GM12873 (cell line): ENCODE measurements around the gene ELMOD3.

Experiments used
- CTCF ChIP-seq: IDR thresholded peaks from 2 replicates; pipeline ENCODE4 v1.5.1; 2012; ENCODE audit warnings: low read depth, mild to moderate bottlenecking, moderate library complexity, low read length, control low read depth; ENCODE audit not compliant: insufficient read depth; ENCODE audit errors: missing control alignments

ELMOD3 gene

GRCh38 chr2:85314884-85315242 is 39.7 kb upstream of the ELMOD3 start:
- no peak for TF ChIP-seq CTCF

- TF ChIP-seq CTCF, result no peak
Observed at GRCh38 chr2:85318222-85319074, 36.1 kb upstream of the ELMOD3 start.

GRCh38 chr2:85319796-85320195 is 34.8 kb upstream of the ELMOD3 start:
- TF ChIP-seq CTCF, result no peak

DNA sequence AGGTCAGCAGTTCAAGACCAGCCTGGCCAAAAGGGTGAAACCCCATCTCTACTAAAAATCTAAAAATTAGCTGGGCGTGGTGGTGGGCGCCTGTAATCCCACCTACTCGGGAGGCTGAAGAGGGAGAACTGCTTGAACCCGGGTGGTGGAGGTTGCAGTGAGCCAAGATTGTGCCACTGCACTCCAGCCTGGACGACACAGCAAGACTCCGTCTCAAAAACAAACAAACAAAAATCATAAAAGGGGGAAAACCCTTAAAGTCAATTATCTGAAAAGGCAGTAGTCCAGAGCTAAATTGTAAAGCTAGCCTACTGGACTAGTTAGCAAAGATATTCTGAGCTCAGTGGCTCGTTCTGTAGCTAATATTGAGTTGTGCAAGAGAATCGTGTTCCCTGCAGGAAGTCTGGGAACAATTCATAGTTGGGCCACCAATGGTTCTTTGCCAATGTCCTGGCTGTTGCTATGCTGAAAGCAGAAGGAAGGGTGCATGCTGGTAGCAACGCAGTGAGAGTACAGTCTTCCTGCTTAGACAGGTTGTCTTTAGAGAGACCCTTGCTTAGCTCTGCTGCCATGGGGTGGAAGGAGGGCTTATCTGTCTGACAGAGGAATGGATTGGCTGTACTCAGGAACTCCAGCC is 31.1 kb upstream of the ELMOD3 start:
- no peak for TF ChIP-seq CTCF

DNA sequence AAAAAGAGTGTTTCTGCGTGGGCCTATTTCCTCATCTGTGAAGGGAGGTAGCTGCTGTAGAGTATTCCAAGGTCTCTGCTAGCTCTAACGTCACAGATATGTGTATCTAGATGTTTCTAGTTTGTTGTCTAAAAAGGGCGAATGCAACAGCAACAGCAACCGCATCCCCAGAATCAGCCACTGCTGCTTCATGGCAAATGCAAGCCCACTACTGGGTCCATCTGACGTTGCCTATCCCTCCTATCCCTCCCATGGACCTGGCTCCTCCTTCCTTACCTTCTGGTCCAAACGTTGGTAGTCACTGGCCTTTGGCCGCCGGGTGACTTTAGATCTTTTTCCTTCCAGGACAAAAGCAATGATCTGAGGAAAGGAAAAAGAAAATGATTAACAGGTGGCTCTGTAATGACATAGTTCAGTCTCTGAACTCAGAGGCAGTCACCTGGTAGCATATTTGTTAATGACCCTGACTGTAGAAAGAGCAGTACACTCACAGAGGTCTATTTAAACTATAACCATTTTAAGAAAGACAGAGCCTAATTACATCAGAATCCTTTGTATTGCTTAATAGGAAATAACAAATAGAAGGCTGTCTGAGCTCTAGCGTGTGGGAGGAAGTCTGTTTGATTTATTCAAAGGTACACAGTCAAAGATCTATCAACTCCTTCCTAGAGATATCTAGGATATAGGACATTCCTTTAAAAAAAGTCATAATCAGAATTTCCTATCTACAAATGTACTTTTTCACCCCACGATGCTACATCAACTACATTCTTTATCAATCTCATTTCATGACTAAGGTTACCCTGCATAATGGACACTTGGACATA is 29.7 kb upstream of the ELMOD3 start:
- no peak for TF ChIP-seq CTCF

GRCh38 chr2:85325466-85325811 is 29.1 kb upstream of the ELMOD3 start:
- no peak for TF ChIP-seq CTCF

DNA sequence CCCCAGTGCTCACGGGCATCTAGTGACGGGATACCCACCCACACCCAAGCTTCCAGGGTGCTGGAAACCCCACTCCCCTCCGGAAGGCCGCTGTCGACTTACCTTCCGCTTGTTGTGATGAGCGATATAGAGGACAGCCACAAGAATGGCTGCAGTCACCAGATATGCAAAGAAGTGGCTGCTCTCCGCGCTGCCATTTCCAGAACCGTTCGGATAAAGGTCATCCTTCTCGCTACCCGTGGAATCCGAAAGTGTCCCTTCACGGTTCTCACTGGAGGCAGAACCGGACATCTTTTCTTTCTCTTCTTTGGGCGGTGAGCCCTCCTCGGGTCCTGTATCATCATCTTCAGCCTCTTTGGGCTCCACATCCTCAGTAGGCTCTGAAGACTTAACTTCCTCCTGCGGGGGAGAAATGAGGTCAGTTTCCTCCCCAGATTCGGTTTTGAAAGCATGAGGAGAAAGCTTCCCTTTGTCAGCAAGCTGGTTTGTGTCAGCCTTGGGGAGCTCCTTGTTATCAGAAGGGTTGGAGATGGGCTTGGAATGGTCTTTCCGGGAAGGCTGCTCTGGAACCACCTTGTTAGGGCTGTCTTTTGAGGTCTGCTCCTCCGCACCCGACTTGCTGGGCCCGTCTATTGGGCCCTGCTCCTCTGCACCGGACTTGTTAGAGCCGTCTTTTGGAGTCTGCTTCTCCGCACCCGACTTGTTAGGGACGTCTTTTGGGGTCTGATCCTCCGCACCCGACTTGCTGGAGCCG is 28.0 kb upstream of the ELMOD3 start:
- TF ChIP-seq CTCF, result no peak
